ENCODE measurements around the gene THBS3.
A peak's percentile ranks its signal among the peaks of the same experiment; 100 is the strongest.

THBS3 gene

GRCh38 chr1:155177192-155177917, 30.3 kb downstream of the THBS3 start:
- H3K27ac Mint-ChIP-seq = no peak overlapping the region
- no peak overlapping the region for H3K4me3 Mint-ChIP-seq
- no peak for ATAC-seq
- H3K9me3 Mint-ChIP-seq = no peaks in the 10 kb centered on the region
- DNase-seq = peak in 1 of 2 donors; percentile 10
- H3K4me1 Mint-ChIP-seq = peaks cover 48% of the 10 kb centered on the region
- no peaks in the 10 kb centered on the region for H3K27me3 Mint-ChIP-seq

- Mint-ChIP-seq H3K27me3 (no peaks in the 10 kb centered on the region), H3K4me3 (peak overlapping the region; percentile 8 to 31), H3K27ac (peak overlapping the region in 1 of 2 donors; percentile 13), H3K9me3 (no peaks in the 10 kb centered on the region), H3K4me1 (peaks cover 55% of the 10 kb centered on the region)
- ATAC-seq (peak; percentile 52), DNase-seq (peak; percentile 83 to 84)
Measured at GRCh38 chr1:155176544-155177071, 31.1 kb downstream of the THBS3 start.

DNA sequence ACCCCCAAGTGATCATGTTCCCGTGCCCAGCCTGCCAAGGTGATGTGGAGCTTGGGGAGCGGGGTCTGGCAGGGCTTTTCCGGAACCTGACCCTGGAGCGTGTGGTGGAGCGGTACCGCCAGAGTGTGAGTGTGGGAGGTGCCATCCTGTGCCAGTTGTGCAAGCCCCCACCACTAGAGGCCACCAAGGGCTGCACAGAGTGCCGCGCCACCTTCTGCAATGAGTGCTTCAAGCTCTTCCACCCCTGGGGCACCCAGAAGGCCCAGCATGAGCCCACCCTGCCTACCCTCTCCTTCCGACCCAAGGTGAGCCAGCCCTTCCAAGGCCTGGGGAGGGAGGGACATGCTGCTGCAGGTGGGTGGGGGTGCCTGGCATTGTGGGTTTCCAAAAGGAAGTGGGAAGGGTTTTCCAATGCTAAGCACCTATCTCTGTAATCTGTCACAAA, 31.7 kb downstream of the THBS3 start:
- Mint-ChIP-seq H3K27me3 (no peaks in the 10 kb centered on the region), H3K4me1 (peaks cover 61% of the 10 kb centered on the region), H3K9me3 (no peaks in the 10 kb centered on the region), H3K4me3 (peak overlapping the region; percentile 5 to 31), H3K27ac (peak overlapping the region in 1 of 2 donors; percentile 40)
- ATAC-seq (peak; percentile 31), DNase-seq (peak; percentile 42 to 57)

DNA sequence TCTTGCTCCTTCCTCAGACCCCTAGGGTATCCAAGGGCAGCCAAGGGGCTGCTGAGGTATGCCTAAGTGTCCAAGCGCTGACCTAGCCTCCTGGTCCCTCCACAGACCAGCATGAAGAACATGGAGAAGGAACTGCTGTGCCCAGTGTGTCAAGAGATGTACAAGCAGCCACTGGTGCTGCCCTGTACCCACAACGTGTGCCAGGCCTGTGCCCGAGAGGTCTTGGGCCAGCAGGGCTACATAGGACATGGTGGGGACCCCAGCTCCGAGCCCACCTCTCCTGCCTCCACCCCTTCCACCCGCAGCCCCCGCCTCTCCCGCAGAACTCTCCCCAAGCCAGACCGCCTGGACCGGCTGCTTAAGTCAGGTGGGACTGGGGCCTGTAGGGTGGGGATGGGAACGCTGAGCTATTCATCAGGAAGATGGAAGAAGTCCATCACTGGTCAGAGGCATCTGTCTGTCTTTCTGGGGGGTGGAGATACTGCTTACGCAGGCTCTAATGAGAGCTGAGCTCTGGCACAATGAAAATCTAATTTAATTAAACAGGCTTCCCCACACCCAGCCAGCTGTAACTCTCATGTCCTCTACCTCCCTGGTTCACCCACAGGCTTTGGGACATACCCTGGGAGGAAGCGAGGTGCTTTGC, 32.3 kb downstream of the THBS3 start:
- Mint-ChIP-seq H3K27ac (no peak overlapping the region), H3K4me1 (peaks cover 61% of the 10 kb centered on the region), H3K9me3 (no peaks in the 10 kb centered on the region), H3K4me3 (peak overlapping the region; percentile 96 to 99), H3K27me3 (no peaks in the 10 kb centered on the region)
- DNase-seq (no peak), ATAC-seq (no peak)

GRCh38 chr1:155174324-155175280, 33.1 kb downstream of the THBS3 start:
- H3K4me3 Mint-ChIP-seq = peak overlapping the region; percentile 96 to 99
- peaks cover 61% of the 10 kb centered on the region for H3K4me1 Mint-ChIP-seq
- H3K9me3 Mint-ChIP-seq = no peaks in the 10 kb centered on the region
- no peaks in the 10 kb centered on the region for H3K27me3 Mint-ChIP-seq
- H3K27ac Mint-ChIP-seq = peak overlapping the region; percentile 99
- peak in 1 of 2 donors; percentile 57 for DNase-seq
- no peak for ATAC-seq

GRCh38 chr1:155173478-155174323, 34.0 kb downstream of the THBS3 start, which contains the start of gene TRIM46:
Gene TRIM46 (plus strand): TSS chr1:155173849. CDS start chr1:155173967, 118 bp downstream.
- H3K27me3 Mint-ChIP-seq = no peaks in the 10 kb centered on the region
- H3K9me3 Mint-ChIP-seq = no peaks in the 10 kb centered on the region
- ATAC-seq = peak; percentile 57
- peaks cover 61% of the 10 kb centered on the region for H3K4me1 Mint-ChIP-seq
- peak within 1 kb of the TSS; percentile 99 for H3K27ac Mint-ChIP-seq
- peak; percentile 63 to 77 for DNase-seq
- peak within 1 kb of the TSS; percentile 96 to 99 for H3K4me3 Mint-ChIP-seq

GRCh38 chr1:155172732-155173477, 34.8 kb downstream of the THBS3 start, which contains the start of gene KRTCAP2:
Gene KRTCAP2 (minus strand): TSS chr1:155173304. CDS start chr1:155173224, 80 bp downstream.
- no peaks in the 10 kb centered on the region for H3K9me3 Mint-ChIP-seq
- H3K27me3 Mint-ChIP-seq = no peaks in the 10 kb centered on the region
- H3K4me3 Mint-ChIP-seq = peak within 1 kb of the TSS; percentile 96 to 99
- ATAC-seq (peak; percentile 86), DNase-seq (peak; percentile 93 to 96)
- H3K27ac Mint-ChIP-seq = peak within 1 kb of the TSS; percentile 99
- peaks cover 64% of the 10 kb centered on the region for H3K4me1 Mint-ChIP-seq

DNA sequence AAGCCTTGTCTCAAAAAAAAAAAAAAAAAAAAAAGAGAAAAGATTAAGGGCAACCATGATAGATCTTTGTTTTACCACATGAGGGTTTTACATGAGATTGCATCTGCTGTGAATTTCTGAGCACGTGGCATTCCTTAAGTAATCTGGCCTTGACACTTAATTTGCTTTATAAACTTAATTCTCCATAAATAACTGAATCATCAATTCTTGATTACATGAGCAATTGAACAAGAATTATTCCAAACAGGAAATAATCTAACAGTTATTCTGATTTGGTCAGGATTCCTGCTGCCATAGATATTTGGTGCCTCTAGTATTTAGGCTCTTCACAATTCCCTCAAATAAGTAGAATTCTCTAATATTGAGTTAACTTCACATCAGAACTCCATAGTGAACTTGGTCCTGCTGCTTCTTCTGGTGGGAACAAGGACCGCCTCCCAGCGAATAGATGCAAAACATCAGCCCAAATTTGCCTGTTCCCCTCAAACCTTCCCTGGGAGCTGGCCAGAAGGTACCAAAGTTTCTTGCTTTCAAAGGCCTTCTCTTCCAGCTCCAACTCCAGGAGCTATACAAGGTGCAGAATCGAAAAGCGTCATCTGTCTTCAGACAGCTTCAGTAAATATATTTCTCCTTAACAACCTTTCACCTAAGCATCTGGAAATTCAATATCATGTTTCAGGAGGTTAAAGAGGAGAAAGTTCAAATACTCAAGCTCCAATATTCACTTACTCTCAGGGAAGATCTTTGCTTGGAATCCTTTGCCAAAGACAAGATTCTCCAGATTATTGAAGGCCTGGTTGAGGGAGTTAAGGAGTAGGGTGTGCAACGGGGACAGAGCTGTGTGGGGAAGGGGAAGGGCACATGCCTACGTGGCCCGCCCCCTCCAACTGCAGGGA, 35.6 kb downstream of the THBS3 start:
- H3K4me3 Mint-ChIP-seq = peak overlapping the region; percentile 96 to 99
- peak; percentile 37 for ATAC-seq
- peak overlapping the region; percentile 77 to 99 for H3K27ac Mint-ChIP-seq
- H3K9me3 Mint-ChIP-seq = no peaks in the 10 kb centered on the region
- DNase-seq = no peak
- H3K4me1 Mint-ChIP-seq = peaks cover 67% of the 10 kb centered on the region
- H3K27me3 Mint-ChIP-seq = peaks cover under 1% of the 10 kb centered on the region

- H3K4me1 Mint-ChIP-seq = peaks cover 60% of the 10 kb centered on the region
- peaks cover 7% of the 10 kb centered on the region for H3K27me3 Mint-ChIP-seq
- no peak for DNase-seq
- peak overlapping the region in 1 of 2 donors; percentile 29 for H3K4me3 Mint-ChIP-seq
- ATAC-seq = no peak
- H3K27ac Mint-ChIP-seq = no peak overlapping the region
- H3K9me3 Mint-ChIP-seq = no peaks in the 10 kb centered on the region
Measured at GRCh38 chr1:155170806-155171205, 36.9 kb downstream of the THBS3 start.

DNA sequence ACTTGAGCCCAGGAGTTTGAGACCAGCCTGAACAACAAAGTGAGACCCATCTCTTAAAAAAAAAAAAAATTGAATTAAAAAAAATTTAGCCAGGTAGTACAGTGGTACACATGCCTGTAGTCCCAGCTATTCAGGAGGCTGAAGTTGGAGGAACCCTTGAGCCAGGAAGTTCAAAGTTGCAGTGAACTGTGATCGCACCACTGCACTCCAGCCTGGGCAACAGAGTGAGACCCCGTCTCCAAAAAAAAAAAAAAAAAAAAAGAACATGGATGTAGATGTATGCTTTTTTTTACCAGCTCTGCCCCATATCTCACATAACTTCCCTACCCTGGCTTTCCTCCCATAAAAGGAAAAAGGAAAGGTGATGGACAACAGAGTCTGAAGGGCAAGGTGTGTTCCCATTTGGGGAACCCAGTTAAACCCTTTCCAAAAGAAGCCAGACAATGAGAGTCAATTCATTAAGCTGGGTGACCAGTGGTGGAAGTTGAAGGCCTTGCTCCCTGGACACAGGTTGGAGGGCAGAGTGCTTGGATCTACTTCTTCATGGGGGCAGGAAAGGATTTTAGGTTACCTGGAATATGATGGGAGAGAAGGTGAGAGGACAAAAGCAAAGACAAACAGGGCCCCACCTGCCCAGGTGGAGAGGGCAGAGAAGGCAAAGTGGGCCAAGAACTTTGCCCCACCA, 37.5 kb downstream of the THBS3 start:
- Mint-ChIP-seq H3K9me3 (no peaks in the 10 kb centered on the region), H3K27me3 (peaks cover 7% of the 10 kb centered on the region), H3K27ac (no peak overlapping the region), H3K4me3 (no peak overlapping the region), H3K4me1 (peaks cover 54% of the 10 kb centered on the region)
- ATAC-seq (no peak), DNase-seq (no peak)

DNA sequence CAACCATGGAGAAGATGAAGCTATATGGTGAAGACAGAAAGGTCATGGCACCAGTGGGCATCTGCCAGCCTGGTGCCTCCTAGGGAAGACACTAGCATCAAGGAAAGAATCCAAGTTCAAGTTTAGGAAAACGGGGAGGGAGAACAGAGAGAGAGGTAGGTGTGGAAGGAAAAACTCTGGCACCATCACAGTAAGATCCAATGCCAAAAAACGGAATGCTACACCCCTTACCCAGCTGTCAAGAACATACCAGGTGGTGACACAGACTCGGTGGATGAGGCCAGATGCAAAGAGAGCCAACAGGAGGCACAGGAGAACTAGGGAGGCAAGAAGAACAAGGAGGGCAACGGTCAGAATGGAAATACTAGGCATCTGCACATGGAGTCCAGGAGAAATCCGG, 38.2 kb downstream of the THBS3 start:
- Mint-ChIP-seq H3K27ac (peak overlapping the region in 1 of 2 donors; percentile 50), H3K9me3 (no peaks in the 10 kb centered on the region), H3K4me3 (no peak overlapping the region), H3K4me1 (peaks cover 47% of the 10 kb centered on the region), H3K27me3 (peaks cover 7% of the 10 kb centered on the region)
- DNase-seq (no peak), ATAC-seq (no peak)

GRCh38 chr1:155168456-155169210, 39.1 kb downstream of the THBS3 start:
- H3K9me3 Mint-ChIP-seq = no peaks in the 10 kb centered on the region
- no peak overlapping the region for H3K27ac Mint-ChIP-seq
- DNase-seq = no peak
- no peak for ATAC-seq
- no peak overlapping the region for H3K4me3 Mint-ChIP-seq
- H3K4me1 Mint-ChIP-seq = peaks cover 38% of the 10 kb centered on the region
- peaks cover 7% of the 10 kb centered on the region for H3K27me3 Mint-ChIP-seq
